GM19438 (cell line): ENCODE measurements around the gene ANKS1B.
A peak's percentile ranks its signal among the peaks of the same experiment; 100 is the strongest.

Experiments used
- ATAC-seq: cut with Tn5 transposase; IDR thresholded peaks from one replicate; pipeline ENCODE4 v1.9.1; 2021; ENCODE audit warnings: low read depth; ENCODE audit not compliant: unreplicated experiment

The ANKS1B gene

GRCh38 chr12:99966429-99966828 is 18.3 kb downstream of the ANKS1B start:
- ATAC-seq = no peak

- ATAC-seq = no peak
Observed at GRCh38 chr12:99960311-99960710, 24.4 kb downstream of the ANKS1B start.

- ATAC-seq = no peak
Observed at GRCh38 chr12:99959549-99960170, 25.1 kb downstream of the ANKS1B start.

GRCh38 chr12:99957866-99958466 is 26.8 kb downstream of the ANKS1B start:
- no peak for ATAC-seq

- ATAC-seq = no peak
Observed at GRCh38 chr12:99954724-99955123, 30.0 kb downstream of the ANKS1B start.

GRCh38 chr12:99948370-99948769 is 36.4 kb downstream of the ANKS1B start:
- ATAC-seq = no peak

- no peak for ATAC-seq
Observed at GRCh38 chr12:99946131-99946530, 38.6 kb downstream of the ANKS1B start.

GRCh38 chr12:99935608-99936007 is 49.1 kb downstream of the ANKS1B start:
- ATAC-seq = no peak

- no peak for ATAC-seq
Observed at GRCh38 chr12:99926511-99927169, 58.1 kb downstream of the ANKS1B start.

DNA sequence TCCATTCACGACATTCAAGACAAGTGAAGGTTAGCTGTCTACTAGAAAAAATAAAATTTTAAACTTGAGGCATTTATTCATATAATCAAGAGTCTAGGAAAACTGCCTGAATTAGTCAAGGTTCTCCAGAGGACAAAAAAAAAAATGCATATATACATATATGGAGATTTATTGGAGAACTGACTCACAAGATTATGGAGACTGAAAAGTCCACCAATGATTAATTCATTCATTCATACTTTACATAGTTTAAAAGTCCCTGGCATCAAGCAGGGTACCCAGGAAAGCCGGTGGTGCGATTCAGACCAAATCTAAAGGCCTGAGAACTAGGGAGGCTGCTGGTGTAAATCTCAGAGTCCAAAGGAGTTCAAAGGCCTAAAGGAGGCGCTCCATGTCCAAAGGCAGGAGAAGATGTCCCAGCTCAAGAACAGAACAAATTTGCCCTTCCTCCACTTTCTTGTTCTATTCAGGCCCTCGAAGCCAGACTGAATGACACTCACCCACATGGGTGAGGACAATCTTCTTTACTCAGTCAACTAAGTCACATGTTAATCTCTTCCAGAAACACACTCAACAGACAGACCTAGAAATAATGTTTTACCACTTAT is 64.3 kb downstream of the ANKS1B start:
- ATAC-seq = no peak

- no peak for ATAC-seq
Observed at GRCh38 chr12:99917711-99918402, 66.9 kb downstream of the ANKS1B start.

- ATAC-seq = no peak
Observed at GRCh38 chr12:99916555-99916954, 68.2 kb downstream of the ANKS1B start.

GRCh38 chr12:99915251-99916082 is 69.3 kb downstream of the ANKS1B start:
- ATAC-seq = no peak

- no peak for ATAC-seq
Observed at GRCh38 chr12:99914206-99914605, 70.5 kb downstream of the ANKS1B start.

- peak; percentile 83 for ATAC-seq
Observed at GRCh38 chr12:99911967-99912366, 72.8 kb downstream of the ANKS1B start.

- no peak for ATAC-seq
Observed at GRCh38 chr12:99911081-99911480, 73.7 kb downstream of the ANKS1B start.

DNA sequence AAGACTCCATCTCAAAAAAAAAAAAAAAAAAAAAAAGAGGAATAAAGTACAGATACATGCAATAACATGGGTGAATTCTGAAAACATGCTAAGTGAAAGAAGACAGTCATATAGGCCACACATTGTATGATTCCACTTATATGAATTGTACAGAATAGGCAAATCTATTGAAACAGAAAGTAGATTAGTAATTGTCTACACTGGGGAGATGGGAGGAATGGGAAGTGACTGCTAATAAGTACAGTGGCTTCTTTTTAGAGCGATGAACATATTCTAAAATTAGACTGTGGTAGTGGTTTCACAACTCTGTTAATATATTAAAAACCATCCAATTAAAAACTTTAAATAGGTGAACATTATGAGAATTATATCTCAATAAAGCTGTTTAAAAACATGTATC is 74.4 kb downstream of the ANKS1B start:
- ATAC-seq = peak; percentile 47

DNA sequence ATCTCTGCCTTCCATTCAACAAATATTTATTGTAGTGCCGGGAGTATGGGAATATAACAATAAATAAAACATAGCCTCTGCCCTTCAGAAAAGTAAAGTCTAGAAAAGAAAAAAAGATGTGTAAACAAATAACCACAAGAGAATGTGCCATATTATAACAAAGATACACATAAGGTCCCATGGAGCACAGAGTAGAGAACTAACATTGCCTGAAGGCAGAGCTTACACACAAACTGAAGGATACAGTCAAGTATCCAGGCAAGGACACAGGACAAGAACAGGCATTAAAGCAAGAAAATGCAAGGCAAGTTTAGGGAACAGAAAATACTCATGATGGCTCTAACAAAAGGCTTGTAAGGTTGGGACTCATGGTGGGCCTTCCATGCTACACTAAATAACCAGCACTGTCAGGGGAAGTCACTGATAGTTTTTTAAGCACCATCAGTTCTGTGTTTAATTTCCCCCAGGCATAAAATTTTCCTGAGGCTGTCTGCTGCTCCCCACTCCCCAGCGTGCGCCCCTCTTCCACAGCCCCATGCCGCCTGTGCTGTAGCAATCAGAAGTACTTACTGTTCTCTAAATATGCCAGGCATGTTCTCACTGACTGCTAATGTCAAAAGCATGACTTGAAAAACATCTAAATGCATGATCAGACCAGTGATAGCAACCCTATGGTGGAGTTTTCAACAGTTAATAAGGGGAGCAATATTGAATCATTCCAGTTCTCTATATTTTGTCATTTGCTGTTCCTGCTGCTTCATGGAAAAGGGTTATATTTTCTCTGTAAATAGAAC is 77.8 kb downstream of the ANKS1B start:
- ATAC-seq = no peak

GRCh38 chr12:99901181-99901580 is 83.6 kb downstream of the ANKS1B start:
- no peak for ATAC-seq
